IMR-90 (cell line): ENCODE measurements around the gene TMEM92. TPM values are rescaled to one million over a fixed set of nuclear protein-coding genes. Genes with fewer than 3 reads are reported as not detected.

Experiments
- ATAC-seq: fragments of 200-7000 bp; cut with Tn5 transposase; 2 replicates; pipeline ENCODE4 v1.9.1; 2020; ENCODE audit warnings: low read depth, mild to moderate bottlenecking, moderate library complexity
- BruUV-seq: library from RNA; stranded (reverse); fragments of 400-500 nt; replicated peaks from 2 replicates; lab custom pipeline; 2021; lab: Mats Ljungman, UMichigan
- CTCF ChIA-PET: fragments of 300-600 bp; formaldehyde crosslinking; extraction: SDS; loops from one replicate; lab custom pipeline; 2021; ENCODE audit warnings: antibody characterized with exemption; lab: Yijun Ruan, JAX
- POLR2A ChIA-PET: fragments of 300-600 bp; sonication (Branson Sonifier 250); formaldehyde crosslinking; loops from one replicate; lab custom pipeline; 2022; ENCODE audit warnings: antibody characterized with exemption; ENCODE audit not compliant: unreplicated experiment; lab: Charles Lee
- DNase-seq: peaks from one replicate; pipeline ENCODE4 v3.0.0; 2013
- H2AFZ ChIP-seq: replicated peaks from 2 replicates; pipeline ENCODE3; 2013; ENCODE audit warnings: low read length, mild to moderate bottlenecking; ENCODE audit not compliant: poor library complexity
- H2AK5ac ChIP-seq: 2 replicates; pipeline ENCODE4 v1.6.1; 2013; ENCODE audit warnings: low read depth, low read length, inconsistent platforms
- H2AK9ac ChIP-seq: replicated peaks from 2 replicates; pipeline ENCODE3; 2013; ENCODE audit warnings: mild to moderate bottlenecking, low read depth, low read length, moderate library complexity; ENCODE audit not compliant: poor library complexity
- H2BK120ac ChIP-seq: 2 replicates; pipeline ENCODE4 v1.6.1; 2013; ENCODE audit warnings: low read depth, low read length, inconsistent platforms
- H2BK15ac ChIP-seq: 3 replicates; pipeline ENCODE4 v1.6.1; 2013; ENCODE audit warnings: low read depth, low read length, inconsistent platforms
- H2BK20ac ChIP-seq: 2 replicates; pipeline ENCODE4 v1.6.1; 2013; ENCODE audit warnings: low read depth, mild to moderate bottlenecking, inconsistent platforms, low read length, moderate library complexity
- H2BK5ac ChIP-seq: 2 replicates; pipeline ENCODE4 v1.6.1; 2013; ENCODE audit warnings: mild to moderate bottlenecking, low read depth, low read length, inconsistent platforms; ENCODE audit not compliant: poor library complexity, severe bottlenecking
- H3K14ac ChIP-seq: replicated peaks from 2 replicates; pipeline ENCODE4 v1.6.1; 2013; ENCODE audit warnings: low read depth, low read length, inconsistent platforms
- H3K18ac ChIP-seq: 2 replicates; pipeline ENCODE4 v1.6.1; 2013; ENCODE audit warnings: low read depth, low read length, control low read depth
- H3K23ac ChIP-seq: 2 replicates; pipeline ENCODE4 v1.6.1; 2013; ENCODE audit warnings: low read depth, low read length, inconsistent platforms
- H3K27ac ChIP-seq: 2 replicates; pipeline ENCODE4 v1.5.1; 2013; ENCODE audit warnings: mild to moderate bottlenecking, control low read depth, low read length; ENCODE audit not compliant: insufficient read depth
- H3K27me3 ChIP-seq: 2 replicates; pipeline ENCODE4 v1.6.1; 2013; ENCODE audit warnings: low read length; ENCODE audit not compliant: control insufficient read depth, insufficient read depth
- H3K36me3 ChIP-seq: 2 replicates; pipeline ENCODE4 v1.6.1; 2013; ENCODE audit warnings: low read length, mixed read lengths; ENCODE audit not compliant: control insufficient read depth, insufficient read depth
- H3K4ac ChIP-seq: 2 replicates; pipeline ENCODE4 v1.6.1; 2013; ENCODE audit warnings: low read depth, low read length, inconsistent platforms
- H3K4me1 ChIP-seq: 2 replicates; pipeline ENCODE4 v1.6.1; 2013; ENCODE audit warnings: low read length, mixed read lengths; ENCODE audit not compliant: control insufficient read depth, insufficient read depth
- H3K4me2 ChIP-seq: 2 replicates; pipeline ENCODE4 v1.6.1; 2013; ENCODE audit warnings: low read depth, mild to moderate bottlenecking, control low read depth, low read length, moderate library complexity
- H3K4me3 ChIP-seq: 2 replicates; pipeline ENCODE4 v1.5.1; 2013; ENCODE audit warnings: low read depth, mild to moderate bottlenecking, control low read depth, low read length, moderate library complexity; ENCODE audit not compliant: insufficient read depth
- H3K56ac ChIP-seq: 2 replicates; pipeline ENCODE4 v1.6.1; 2013; ENCODE audit warnings: low read length, inconsistent platforms; ENCODE audit not compliant: insufficient read depth; ENCODE audit errors: extremely low read depth
- H3K79me1 ChIP-seq, 2 experiments: 2 replicates each; pipeline ENCODE4 v1.6.1; 2013; ENCODE audit warnings: low read length in 2 of 2, inconsistent platforms in 1 of 2, low read depth in 1 of 2
- H3K9ac ChIP-seq: 2 replicates; pipeline ENCODE4 v1.6.1; 2013; ENCODE audit warnings: low read depth, low read length, control low read depth
- H3K9me1 ChIP-seq: 2 replicates; pipeline ENCODE4 v1.6.1; 2013; ENCODE audit warnings: low read length, inconsistent platforms; ENCODE audit not compliant: insufficient read depth
- H3K9me3 ChIP-seq: 2 replicates; pipeline ENCODE4 v1.6.1; 2013; ENCODE audit warnings: low read length; ENCODE audit not compliant: control insufficient read depth, insufficient read depth
- H4K20me1 ChIP-seq: 2 replicates; pipeline ENCODE4 v1.6.1; 2013; ENCODE audit warnings: low read length, inconsistent platforms; ENCODE audit not compliant: insufficient read depth
- H4K5ac ChIP-seq: 2 replicates; pipeline ENCODE4 v1.6.1; 2013; ENCODE audit warnings: mild to moderate bottlenecking, low read depth, low read length, control low read depth
- H4K8ac ChIP-seq, 2 experiments: 2 replicates each; pipeline ENCODE4 v1.6.1; 2013; ENCODE audit warnings: low read depth in 2 of 2, low read length in 2 of 2, control low read depth in 1 of 2, inconsistent platforms in 1 of 2
- H4K91ac ChIP-seq: 2 replicates; pipeline ENCODE4 v1.6.1; 2013; ENCODE audit warnings: low read depth, low read length, inconsistent platforms; ENCODE audit not compliant: insufficient read depth
- FOS ChIP-seq: fragments of 150-350 bp; IDR thresholded peaks from 2 replicates; pipeline ENCODE4 v1.6.1; 2016; ENCODE audit warnings: low read depth, low read length
- MAFK ChIP-seq: IDR thresholded peaks from 2 replicates; pipeline ENCODE4 v1.6.1; 2012; ENCODE audit warnings: low read depth, low read length, improper control_type of control experiment
- MAZ ChIP-seq: IDR thresholded peaks from 2 replicates; pipeline ENCODE4 v1.6.1; 2012; ENCODE audit warnings: low read depth, mild to moderate bottlenecking, low read length, improper control_type of control experiment, moderate library complexity, borderline replicate concordance
- NFE2L2 ChIP-seq: fragments of 150-350 bp; IDR thresholded peaks from 2 replicates; pipeline ENCODE4 v1.6.1; 2016; ENCODE audit warnings: low read depth, mild to moderate bottlenecking, low read length
- POLR2A ChIP-seq: IDR thresholded peaks from 2 replicates; pipeline ENCODE4 v1.6.1; 2012; ENCODE audit warnings: mild to moderate bottlenecking, low read depth, low read length
- SMC3 ChIP-seq: fragments of 150-350 bp; IDR thresholded peaks from 2 replicates; pipeline ENCODE4 v1.6.1; 2016; ENCODE audit warnings: low read depth, mild to moderate bottlenecking, antibody characterized with exemption, low read length, moderate library complexity
- USF2 ChIP-seq: fragments of 150-350 bp; IDR thresholded peaks from 2 replicates; pipeline ENCODE4 v1.6.1; 2017; ENCODE audit warnings: mild to moderate bottlenecking, antibody characterized with exemption, low read length, low read depth
- WGBS, 2 experiments: methylation state at CpG; one replicate each; pipeline versions ENCODE4 v1.1.5 to v1.1.7; 2013; ENCODE audit warnings: missing lambda C conversion rate in 2 of 2; ENCODE audit not compliant: insufficient read length in 1 of 2; ENCODE audit errors: extremely low coverage in 2 of 2; 5-methylcytosine and 5-hydroxymethylcytosine counted together
- dilution Hi-C: fragments of 300-500 bp; cut with HindIII; formaldehyde crosslinking; loops from one replicate; pipeline ENCODE4 v1.14.3; 2018; ENCODE audit warnings: low sequenced_read_pairs; ENCODE audit not compliant: unreplicated experiment
- in situ Hi-C: fragments of 300-500 bp; cut with MboI; formaldehyde crosslinking; loops from 3 replicates; pipeline ENCODE4 v1.14.3; 2019; ENCODE audit warnings: low sequenced_read_pairs, inconsistent platforms, mixed read lengths
- intact Hi-C: fragments of 100-400 bp; cut with micrococcal nuclease; formaldehyde crosslinking; loops from 2 replicates; pipeline ENCODE4 v1.10.0; 2022
- polyA plus RNA-seq, 3 experiments: library from polyadenylated mRNA; depleted of rRNA; stranded (reverse); fragments of >200 nt; gene quantifications; 2 replicates each; pipeline ENCODE4 v1.2.3, GENCODE V29; 2012; ENCODE audit warnings: low replicate concordance in 1 of 3
- total RNA-seq: library from RNA; depleted of rRNA; stranded (reverse); fragments of >200 nt; gene quantifications from 2 replicates; pipeline ENCODE4 v1.2.3, GENCODE V29; 2012

The TMEM92 gene
- total and polyA plus RNA-seq, 2 of the 4 experiments (the other 2 are of a cell fraction), result 0.18 to 1.7 TPM

DNA sequence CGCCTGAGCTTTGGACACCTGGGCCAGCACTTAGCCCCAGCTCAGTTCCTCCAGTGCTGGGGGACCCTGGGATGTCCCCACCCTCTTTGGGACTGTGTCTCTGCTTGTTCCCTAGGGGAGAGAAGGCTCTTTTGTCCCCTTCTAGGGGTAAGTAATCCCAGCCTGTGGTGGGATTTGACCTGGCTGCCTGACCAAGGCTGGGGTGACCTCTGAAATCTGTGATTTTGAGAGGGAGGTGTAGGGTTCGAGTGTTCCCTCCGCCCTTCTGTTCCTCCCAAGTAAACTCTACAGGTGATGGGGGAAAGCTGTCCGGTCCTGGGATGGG, 593 bp downstream of the TMEM92 start:
- no TSS peak for BruUV-seq
- H2AK9ac ChIP-seq, result no peak overlapping the region
- dilution Hi-C loops (no loop called here), intact Hi-C loops (no loop called here), in situ Hi-C loops (loop anchor here (5.0 kb wide), 1 partner anchor 78 kb away; no protein-coding TSS in a partner anchor)
- H3K23ac ChIP-seq, result no peak overlapping the region; the same call in 1 of the 2 replicates
- TF ChIP-seq FOS (no peak), MAZ (no peak), USF2 (no peak), POLR2A (no peak), NFE2L2 (no peak), SMC3 (no peak), MAFK (no peak)
- H2BK5ac ChIP-seq, result no peak overlapping the region
- H3K9ac ChIP-seq, result no peak overlapping the region
- peaks cover 26% of the 10 kb centered on the region for H3K9me1 ChIP-seq
- peak overlapping the region; percentile 62 for H2AK5ac ChIP-seq
- peaks cover 40% of the 10 kb centered on the region for H3K4me1 ChIP-seq
- H3K4me2 ChIP-seq, result no peak overlapping the region
- peak overlapping the region; percentile 41; the same call in 1 of the 2 replicates for H2BK20ac ChIP-seq
- H3K4ac ChIP-seq, result peak overlapping the region; percentile 84
- H4K20me1 ChIP-seq, result no peaks in the 10 kb centered on the region
- no CpG with 5 or more reads among the region's 4 CpGs for WGBS, 2 experiments
- H2AFZ ChIP-seq, result no peak overlapping the region
- CTCF ChIA-PET, result interaction anchor here (2.1 kb wide), 1 partner anchor 105 kb away, joined by 10 read pairs; no protein-coding TSS in a partner anchor
- peak overlapping the region; percentile 48 for H2BK120ac ChIP-seq
- H3K79me1 ChIP-seq, result peaks cover 9 to 39% of the 10 kb centered on the region in 2 experiments; a peak in 3 of 4 replicates
- H3K9me3 ChIP-seq, result no peaks in the 10 kb centered on the region
- peak overlapping the region; percentile 29; the same call in 1 of the 3 replicates for H2BK15ac ChIP-seq
- H3K27ac ChIP-seq, result no peak overlapping the region
- DNase-seq (no peak), ATAC-seq (no peak)
- 0 out of 2 replicates have a peak overlapping the region, but pooled peaks have one; percentile 32 for H3K14ac ChIP-seq
- H3K36me3 ChIP-seq, result peaks cover 5% of the 10 kb centered on the region
- no peaks in the 10 kb centered on the region for H3K27me3 ChIP-seq
- peak overlapping the region in 1 of 2 experiments; percentile 27; a peak in 1 of 4 replicates for H4K8ac ChIP-seq
- POLR2A ChIA-PET, result interaction anchor here (1.5 kb wide), 1 partner anchor 92 kb away, joined by 4 read pairs; no protein-coding TSS in a partner anchor
- H3K4me3 ChIP-seq, result no peak overlapping the region
- H4K5ac ChIP-seq, result no peak overlapping the region
- H3K56ac ChIP-seq, result no peak overlapping the region
- H3K18ac ChIP-seq, result no peak overlapping the region; the same call in 1 of the 2 replicates
- H4K91ac ChIP-seq, result peak overlapping the region; percentile 55; the same call in 1 of the 2 replicates
